ENCODE results near the gene NDC1.
"Not testable (repeated sequence)": the region's sequence is repeated elsewhere in the genome, so short reads cannot be mapped to it uniquely, and the experiment has no call there.

The NDC1 gene

GRCh38 chr1:53763911-53764310, 74.2 kb downstream of the NDC1 start:
- no peaks in the 10 kb centered on the region for H3K27me3 ChIP-seq (ENCODE audit: control insufficient read depth, insufficient read depth, low read length)
- H3K9me3 ChIP-seq (ENCODE audit: control insufficient read depth, low read depth, low read length) = no peaks in the 10 kb centered on the region
- no peak overlapping the region for H3K4me3 ChIP-seq (ENCODE audit: low read length)
- no peak overlapping the region for H3K9ac ChIP-seq (ENCODE audit: low read length)
- no peak overlapping the region for H3K27ac ChIP-seq (ENCODE audit: low read length)
- no peaks in the 10 kb centered on the region for H3K4me1 ChIP-seq (ENCODE audit: control insufficient read depth, low read depth, low read length)
- H3K36me3 ChIP-seq (ENCODE audit: control insufficient read depth, low read depth, low read length) = peaks cover 32% of the 10 kb centered on the region

- H3K9me3 ChIP-seq (ENCODE audit: control insufficient read depth, low read depth, low read length) = no peaks in the 10 kb centered on the region
- H3K36me3 ChIP-seq (ENCODE audit: control insufficient read depth, low read depth, low read length) = peaks cover 29% of the 10 kb centered on the region
- H3K4me3 ChIP-seq (ENCODE audit: low read length) = no peak overlapping the region
- H3K9ac ChIP-seq (ENCODE audit: low read length) = no peak overlapping the region
- no peaks in the 10 kb centered on the region for H3K4me1 ChIP-seq (ENCODE audit: control insufficient read depth, low read depth, low read length)
- no peaks in the 10 kb centered on the region for H3K27me3 ChIP-seq (ENCODE audit: control insufficient read depth, insufficient read depth, low read length)
- H3K27ac ChIP-seq (ENCODE audit: low read length) = no peak overlapping the region
Observed at GRCh38 chr1:53763461-53763860, 74.6 kb downstream of the NDC1 start.

GRCh38 chr1:53760497-53760896, 77.6 kb downstream of the NDC1 start:
- H3K9me3 ChIP-seq (ENCODE audit: control insufficient read depth, low read depth, low read length); H3K27me3 ChIP-seq (ENCODE audit: control insufficient read depth, insufficient read depth, low read length); H3K4me1 ChIP-seq (ENCODE audit: control insufficient read depth, low read depth, low read length); H3K36me3 ChIP-seq (ENCODE audit: control insufficient read depth, low read depth, low read length); H3K9ac ChIP-seq (ENCODE audit: low read length); H3K4me3 ChIP-seq (ENCODE audit: low read length); H3K27ac ChIP-seq (ENCODE audit: low read length): not testable (repeated sequence)

GRCh38 chr1:53755874-53756273, 82.2 kb downstream of the NDC1 start:
- Histone ChIP-seq H3K27me3 (ENCODE audit: control insufficient read depth, insufficient read depth, low read length) (no peaks in the 10 kb centered on the region), H3K9ac (ENCODE audit: low read length) (no peak overlapping the region), H3K36me3 (ENCODE audit: control insufficient read depth, low read depth, low read length) (no peaks in the 10 kb centered on the region), H3K4me1 (ENCODE audit: control insufficient read depth, low read depth, low read length) (no peaks in the 10 kb centered on the region), H3K4me3 (ENCODE audit: low read length) (no peak overlapping the region), H3K9me3 (ENCODE audit: control insufficient read depth, low read depth, low read length) (no peaks in the 10 kb centered on the region), H3K27ac (ENCODE audit: low read length) (no peak overlapping the region)

- H3K36me3 ChIP-seq (ENCODE audit: control insufficient read depth, low read depth, low read length) = no peaks in the 10 kb centered on the region
- H3K4me3 ChIP-seq (ENCODE audit: low read length) = no peak overlapping the region
- no peak overlapping the region for H3K9ac ChIP-seq (ENCODE audit: low read length)
- no peaks in the 10 kb centered on the region for H3K9me3 ChIP-seq (ENCODE audit: control insufficient read depth, low read depth, low read length)
- H3K27me3 ChIP-seq (ENCODE audit: control insufficient read depth, insufficient read depth, low read length) = no peaks in the 10 kb centered on the region
- H3K27ac ChIP-seq (ENCODE audit: low read length) = no peak overlapping the region
- no peaks in the 10 kb centered on the region for H3K4me1 ChIP-seq (ENCODE audit: control insufficient read depth, low read depth, low read length)
Observed at GRCh38 chr1:53754484-53755312, 83.4 kb downstream of the NDC1 start.

GRCh38 chr1:53752281-53752680, 85.8 kb downstream of the NDC1 start:
- Histone ChIP-seq H3K9ac (ENCODE audit: low read length) (no peak overlapping the region), H3K27me3 (ENCODE audit: control insufficient read depth, insufficient read depth, low read length) (no peaks in the 10 kb centered on the region), H3K27ac (ENCODE audit: low read length) (no peak overlapping the region), H3K36me3 (ENCODE audit: control insufficient read depth, low read depth, low read length) (no peaks in the 10 kb centered on the region), H3K9me3 (ENCODE audit: control insufficient read depth, low read depth, low read length) (no peaks in the 10 kb centered on the region), H3K4me3 (ENCODE audit: low read length) (no peak overlapping the region), H3K4me1 (ENCODE audit: control insufficient read depth, low read depth, low read length) (no peaks in the 10 kb centered on the region)

GRCh38 chr1:53747841-53748240, 90.3 kb downstream of the NDC1 start:
- no peaks in the 10 kb centered on the region for H3K4me1 ChIP-seq (ENCODE audit: control insufficient read depth, low read depth, low read length)
- H3K9ac ChIP-seq (ENCODE audit: low read length) = no peak overlapping the region
- no peaks in the 10 kb centered on the region for H3K36me3 ChIP-seq (ENCODE audit: control insufficient read depth, low read depth, low read length)
- no peak overlapping the region for H3K4me3 ChIP-seq (ENCODE audit: low read length)
- no peaks in the 10 kb centered on the region for H3K9me3 ChIP-seq (ENCODE audit: control insufficient read depth, low read depth, low read length)
- no peak overlapping the region for H3K27ac ChIP-seq (ENCODE audit: low read length)
- H3K27me3 ChIP-seq (ENCODE audit: control insufficient read depth, insufficient read depth, low read length) = no peaks in the 10 kb centered on the region

GRCh38 chr1:53740621-53741105, 97.4 kb downstream of the NDC1 start:
- Histone ChIP-seq H3K27me3 (ENCODE audit: control insufficient read depth, insufficient read depth, low read length) (peaks cover 54% of the 10 kb centered on the region), H3K9me3 (ENCODE audit: control insufficient read depth, low read depth, low read length) (no peaks in the 10 kb centered on the region), H3K27ac (ENCODE audit: low read length) (no peak overlapping the region), H3K4me3 (ENCODE audit: low read length) (no peak overlapping the region), H3K36me3 (ENCODE audit: control insufficient read depth, low read depth, low read length) (no peaks in the 10 kb centered on the region), H3K9ac (ENCODE audit: low read length) (no peak overlapping the region), H3K4me1 (ENCODE audit: control insufficient read depth, low read depth, low read length) (no peaks in the 10 kb centered on the region)

GRCh38 chr1:53739109-53739681, 98.9 kb downstream of the NDC1 start, which contains the start of gene GLIS1:
GLIS1 (minus strand) TSS chr1:53739164; CDS start chr1:53738064, 1,100 bp downstream.
- Histone ChIP-seq H3K4me1 (ENCODE audit: control insufficient read depth, low read depth, low read length) (no peaks in the 10 kb centered on the region), H3K9ac (ENCODE audit: low read length) (no peak within 1 kb of the TSS), H3K36me3 (ENCODE audit: control insufficient read depth, low read depth, low read length) (no peaks in the 10 kb centered on the region), H3K27ac (ENCODE audit: low read length) (no peak within 1 kb of the TSS), H3K4me3 (ENCODE audit: low read length) (peak within 1 kb of the TSS; percentile 51), H3K27me3 (ENCODE audit: control insufficient read depth, insufficient read depth, low read length) (peaks cover 69% of the 10 kb centered on the region), H3K9me3 (ENCODE audit: control insufficient read depth, low read depth, low read length) (no peaks in the 10 kb centered on the region)

GRCh38 chr1:53738205-53739108, 99.6 kb downstream of the NDC1 start:
- H3K4me1 ChIP-seq (ENCODE audit: control insufficient read depth, low read depth, low read length) = no peaks in the 10 kb centered on the region
- no peak overlapping the region for H3K27ac ChIP-seq (ENCODE audit: low read length)
- H3K9me3 ChIP-seq (ENCODE audit: control insufficient read depth, low read depth, low read length) = no peaks in the 10 kb centered on the region
- no peaks in the 10 kb centered on the region for H3K36me3 ChIP-seq (ENCODE audit: control insufficient read depth, low read depth, low read length)
- H3K27me3 ChIP-seq (ENCODE audit: control insufficient read depth, insufficient read depth, low read length) = peaks cover 73% of the 10 kb centered on the region
- H3K9ac ChIP-seq (ENCODE audit: low read length) = no peak overlapping the region
- peak overlapping the region; percentile 51 for H3K4me3 ChIP-seq (ENCODE audit: low read length)

GRCh38 chr1:53737648-53738204, 100.4 kb downstream of the NDC1 start:
- H3K27ac ChIP-seq (ENCODE audit: low read length) = no peak overlapping the region
- no peaks in the 10 kb centered on the region for H3K9me3 ChIP-seq (ENCODE audit: control insufficient read depth, low read depth, low read length)
- H3K4me1 ChIP-seq (ENCODE audit: control insufficient read depth, low read depth, low read length) = no peaks in the 10 kb centered on the region
- peak overlapping the region; percentile 51 for H3K4me3 ChIP-seq (ENCODE audit: low read length)
- peaks cover 73% of the 10 kb centered on the region for H3K27me3 ChIP-seq (ENCODE audit: control insufficient read depth, insufficient read depth, low read length)
- H3K9ac ChIP-seq (ENCODE audit: low read length) = no peak overlapping the region
- no peaks in the 10 kb centered on the region for H3K36me3 ChIP-seq (ENCODE audit: control insufficient read depth, low read depth, low read length)
